Prostate gland (tissue), 2 donors: Measurements from ENCODE around the gene PCDHGA5.

ENCODE experiments used
- POLR2A ChIP-seq: fragments of 450-650 bp; IDR thresholded peaks from one replicate; pipeline ENCODE4 v1.6.1; 2016; ENCODE audit warnings: antibody characterized with exemption, mild to moderate bottlenecking
- POLR2AphosphoS5 ChIP-seq: sonication (generic); formaldehyde crosslinking; IDR thresholded peaks from one replicate; pipeline ENCODE4 v1.6.1; 2017; ENCODE audit warnings: antibody characterized with exemption
- TF ChIP-seq, protein P1 (sequence below), 4 experiments: fragments of 200-600 bp in 2 of 4; fragments of 450-650 bp in 2 of 4; sonication (generic) in 2 of 4; IDR thresholded peaks; 1 replicate in 3 of 4; 2 replicates in 1 of 4; pipeline ENCODE4 v1.5.1; 2016 to 2019; ENCODE audit warnings: antibody characterized with exemption in 4 of 4, mild to moderate bottlenecking in 2 of 4, moderate library complexity in 2 of 4

DNA sequence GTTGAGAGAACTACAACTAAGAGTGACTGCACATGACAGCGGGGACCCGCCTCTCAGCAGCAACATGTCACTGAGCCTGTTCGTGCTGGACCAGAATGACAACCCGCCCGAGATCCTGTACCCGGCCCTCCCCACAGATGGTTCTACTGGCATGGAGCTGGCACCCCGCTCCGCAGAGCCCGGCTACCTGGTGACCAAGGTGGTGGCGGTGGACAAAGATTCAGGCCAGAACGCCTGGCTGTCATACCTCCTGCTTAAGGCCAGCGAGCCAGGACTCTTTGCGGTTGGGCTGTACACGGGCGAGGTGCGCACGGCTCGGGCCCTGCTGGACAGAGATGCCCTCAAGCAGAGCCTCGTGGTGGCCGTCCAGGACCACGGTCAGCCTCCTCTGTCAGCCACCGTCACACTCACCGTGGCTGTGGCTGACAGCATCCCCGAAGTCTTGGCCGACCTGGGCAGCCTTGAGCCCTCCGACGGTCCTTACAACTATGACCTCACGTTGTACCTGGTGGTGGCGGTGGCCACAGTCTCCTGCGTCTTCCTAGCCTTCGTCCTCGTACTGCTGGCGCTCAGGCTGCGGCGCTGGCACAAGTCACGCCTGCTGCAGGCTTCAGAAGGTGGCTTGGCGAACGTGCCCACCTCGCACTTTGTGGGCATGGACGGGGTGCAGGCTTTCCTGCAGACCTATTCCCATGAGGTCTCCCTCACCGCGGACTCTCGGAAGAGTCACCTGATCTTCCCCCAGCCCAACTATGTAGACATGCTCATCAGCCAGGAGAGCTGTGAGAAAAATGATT is 20.7 kb downstream of the PCDHGA5 start:
- TF ChIP-seq, protein P1, sequence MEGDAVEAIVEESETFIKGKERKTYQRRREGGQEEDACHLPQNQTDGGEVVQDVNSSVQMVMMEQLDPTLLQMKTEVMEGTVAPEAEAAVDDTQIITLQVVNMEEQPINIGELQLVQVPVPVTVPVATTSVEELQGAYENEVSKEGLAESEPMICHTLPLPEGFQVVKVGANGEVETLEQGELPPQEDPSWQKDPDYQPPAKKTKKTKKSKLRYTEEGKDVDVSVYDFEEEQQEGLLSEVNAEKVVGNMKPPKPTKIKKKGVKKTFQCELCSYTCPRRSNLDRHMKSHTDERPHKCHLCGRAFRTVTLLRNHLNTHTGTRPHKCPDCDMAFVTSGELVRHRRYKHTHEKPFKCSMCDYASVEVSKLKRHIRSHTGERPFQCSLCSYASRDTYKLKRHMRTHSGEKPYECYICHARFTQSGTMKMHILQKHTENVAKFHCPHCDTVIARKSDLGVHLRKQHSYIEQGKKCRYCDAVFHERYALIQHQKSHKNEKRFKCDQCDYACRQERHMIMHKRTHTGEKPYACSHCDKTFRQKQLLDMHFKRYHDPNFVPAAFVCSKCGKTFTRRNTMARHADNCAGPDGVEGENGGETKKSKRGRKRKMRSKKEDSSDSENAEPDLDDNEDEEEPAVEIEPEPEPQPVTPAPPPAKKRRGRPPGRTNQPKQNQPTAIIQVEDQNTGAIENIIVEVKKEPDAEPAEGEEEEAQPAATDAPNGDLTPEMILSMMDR (IDR thresholded peaks at IDR 0.05), result no peak
- TF ChIP-seq POLR2A (no peak), POLR2AphosphoS5 (no peak)
